ENCODE measurements around the gene RXRA. TPM values are rescaled to one million over a fixed set of nuclear protein-coding genes. Genes with fewer than 3 reads are reported as not detected.

RXRA gene
- total and polyA plus RNA-seq, 10 of the 15 experiments (the other 5 are each of a cell fraction or from before 2014, with no cell fraction given), result 0.89 to 36.8 (median 11.1) TPM

DNA sequence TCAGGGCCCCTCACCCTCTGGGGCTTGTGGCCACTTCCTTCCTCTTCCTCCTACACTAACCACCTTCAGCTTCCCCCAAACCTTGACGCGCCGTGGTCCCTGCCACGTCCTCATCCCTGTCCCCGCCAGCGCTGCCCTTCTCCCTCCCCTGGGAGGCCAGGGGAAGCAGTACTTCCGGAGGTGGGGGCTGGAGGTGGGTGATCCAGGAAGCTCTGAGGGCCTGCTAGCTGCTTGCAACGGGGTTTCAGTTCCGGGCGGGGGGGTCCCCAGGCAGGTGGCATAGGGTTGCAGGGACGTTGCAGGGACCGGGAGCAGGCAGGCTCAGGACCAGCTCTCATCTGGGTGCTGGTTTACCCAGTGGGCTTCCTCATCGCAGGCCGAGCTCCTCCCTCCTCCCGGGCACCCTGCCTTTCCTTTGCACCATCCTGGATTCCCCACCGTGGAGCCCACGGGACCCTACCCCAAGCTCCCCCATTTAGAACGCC lies 70.0 kb downstream of the RXRA start (continued):
- TF ChIP-seq STAT1 (conservative IDR thresholded peaks at IDR 0.05) (no peak), POU2F2 (IDR thresholded peaks at IDR 0.05; ENCODE audit: borderline replicate concordance, low read depth, low read length) (0 out of 3 replicates have a peak, but pooled peaks have one; percentile 4), SUZ12 (IDR thresholded peaks at IDR 0.05; ENCODE audit: unreplicated experiment) (no peak), ZNF207 (IDR thresholded peaks at IDR 0.05; ENCODE audit: borderline replicate concordance) (no peak), MYC (IDR thresholded peaks at IDR 0.05; ENCODE audit: insufficient read depth, insufficient read length, insufficient replicate concordance, low read length, severe bottlenecking) (peak; percentile 15), PML (IDR thresholded peaks at IDR 0.05; ENCODE audit: low read length) (no peak), MYB (IDR thresholded peaks at IDR 0.05; ENCODE audit: borderline replicate concordance, low read depth, low read length) (no peak), RB1 (IDR thresholded peaks at IDR 0.05; ENCODE audit: borderline replicate concordance) (no peak), ASH2L (IDR thresholded peaks at IDR 0.05; ENCODE audit: borderline replicate concordance, low read depth) (no peak), IKZF1 (conservative IDR thresholded peaks at IDR 0.05) (peak; percentile 97), RBBP5 (conservative IDR thresholded peaks at IDR 0.05) (no peak), DPF2 (IDR thresholded peaks at IDR 0.05) (peak; percentile 76; the same call in 1 of the 2 replicates), MTA3 (IDR thresholded peaks at IDR 0.05; ENCODE audit: borderline replicate concordance, low read length) (no peak), ATF7 (IDR thresholded peaks at IDR 0.05; ENCODE audit: low read depth) (peak; percentile 73), MEF2A (IDR thresholded peaks at IDR 0.05; ENCODE audit: insufficient read depth, low read depth, low read length) (0 out of 2 replicates have a peak, but pooled peaks have one; percentile 11), TBL1XR1 (IDR thresholded peaks at IDR 0.05; ENCODE audit: low read depth, low read length) (0 out of 2 replicates have a peak, but pooled peaks have one; percentile 31), CREM (IDR thresholded peaks at IDR 0.05; ENCODE audit: low read depth) (peak; percentile 60), RAD21 (IDR thresholded peaks at IDR 0.05; ENCODE audit: insufficient read depth, low read depth, low read length) (no peak)
- TF ChIP-seq, protein P1, sequence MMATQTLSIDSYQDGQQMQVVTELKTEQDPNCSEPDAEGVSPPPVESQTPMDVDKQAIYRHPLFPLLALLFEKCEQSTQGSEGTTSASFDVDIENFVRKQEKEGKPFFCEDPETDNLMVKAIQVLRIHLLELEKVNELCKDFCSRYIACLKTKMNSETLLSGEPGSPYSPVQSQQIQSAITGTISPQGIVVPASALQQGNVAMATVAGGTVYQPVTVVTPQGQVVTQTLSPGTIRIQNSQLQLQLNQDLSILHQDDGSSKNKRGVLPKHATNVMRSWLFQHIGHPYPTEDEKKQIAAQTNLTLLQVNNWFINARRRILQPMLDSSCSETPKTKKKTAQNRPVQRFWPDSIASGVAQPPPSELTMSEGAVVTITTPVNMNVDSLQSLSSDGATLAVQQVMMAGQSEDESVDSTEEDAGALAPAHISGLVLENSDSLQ (IDR thresholded peaks at IDR 0.05), result no peak
- TF ChIP-seq, protein P2, sequence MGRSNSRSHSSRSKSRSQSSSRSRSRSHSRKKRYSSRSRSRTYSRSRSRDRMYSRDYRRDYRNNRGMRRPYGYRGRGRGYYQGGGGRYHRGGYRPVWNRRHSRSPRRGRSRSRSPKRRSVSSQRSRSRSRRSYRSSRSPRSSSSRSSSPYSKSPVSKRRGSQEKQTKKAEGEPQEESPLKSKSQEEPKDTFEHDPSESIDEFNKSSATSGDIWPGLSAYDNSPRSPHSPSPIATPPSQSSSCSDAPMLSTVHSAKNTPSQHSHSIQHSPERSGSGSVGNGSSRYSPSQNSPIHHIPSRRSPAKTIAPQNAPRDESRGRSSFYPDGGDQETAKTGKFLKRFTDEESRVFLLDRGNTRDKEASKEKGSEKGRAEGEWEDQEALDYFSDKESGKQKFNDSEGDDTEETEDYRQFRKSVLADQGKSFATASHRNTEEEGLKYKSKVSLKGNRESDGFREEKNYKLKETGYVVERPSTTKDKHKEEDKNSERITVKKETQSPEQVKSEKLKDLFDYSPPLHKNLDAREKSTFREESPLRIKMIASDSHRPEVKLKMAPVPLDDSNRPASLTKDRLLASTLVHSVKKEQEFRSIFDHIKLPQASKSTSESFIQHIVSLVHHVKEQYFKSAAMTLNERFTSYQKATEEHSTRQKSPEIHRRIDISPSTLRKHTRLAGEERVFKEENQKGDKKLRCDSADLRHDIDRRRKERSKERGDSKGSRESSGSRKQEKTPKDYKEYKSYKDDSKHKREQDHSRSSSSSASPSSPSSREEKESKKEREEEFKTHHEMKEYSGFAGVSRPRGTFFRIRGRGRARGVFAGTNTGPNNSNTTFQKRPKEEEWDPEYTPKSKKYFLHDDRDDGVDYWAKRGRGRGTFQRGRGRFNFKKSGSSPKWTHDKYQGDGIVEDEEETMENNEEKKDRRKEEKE (IDR thresholded peaks at IDR 0.05), result no peak
- TF ChIP-seq, protein P3, sequence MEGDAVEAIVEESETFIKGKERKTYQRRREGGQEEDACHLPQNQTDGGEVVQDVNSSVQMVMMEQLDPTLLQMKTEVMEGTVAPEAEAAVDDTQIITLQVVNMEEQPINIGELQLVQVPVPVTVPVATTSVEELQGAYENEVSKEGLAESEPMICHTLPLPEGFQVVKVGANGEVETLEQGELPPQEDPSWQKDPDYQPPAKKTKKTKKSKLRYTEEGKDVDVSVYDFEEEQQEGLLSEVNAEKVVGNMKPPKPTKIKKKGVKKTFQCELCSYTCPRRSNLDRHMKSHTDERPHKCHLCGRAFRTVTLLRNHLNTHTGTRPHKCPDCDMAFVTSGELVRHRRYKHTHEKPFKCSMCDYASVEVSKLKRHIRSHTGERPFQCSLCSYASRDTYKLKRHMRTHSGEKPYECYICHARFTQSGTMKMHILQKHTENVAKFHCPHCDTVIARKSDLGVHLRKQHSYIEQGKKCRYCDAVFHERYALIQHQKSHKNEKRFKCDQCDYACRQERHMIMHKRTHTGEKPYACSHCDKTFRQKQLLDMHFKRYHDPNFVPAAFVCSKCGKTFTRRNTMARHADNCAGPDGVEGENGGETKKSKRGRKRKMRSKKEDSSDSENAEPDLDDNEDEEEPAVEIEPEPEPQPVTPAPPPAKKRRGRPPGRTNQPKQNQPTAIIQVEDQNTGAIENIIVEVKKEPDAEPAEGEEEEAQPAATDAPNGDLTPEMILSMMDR (IDR thresholded peaks at IDR 0.05 in 2 of 3, conservative IDR thresholded peaks at IDR 0.05 in 1 of 3; ENCODE audit: control insufficient read depth in 2 of 3, extremely low read depth in 1 of 3, insufficient read depth in 1 of 3, low read depth in 3 of 3, low read length in 3 of 3), result no peak
- TF ChIP-seq, protein P4, sequence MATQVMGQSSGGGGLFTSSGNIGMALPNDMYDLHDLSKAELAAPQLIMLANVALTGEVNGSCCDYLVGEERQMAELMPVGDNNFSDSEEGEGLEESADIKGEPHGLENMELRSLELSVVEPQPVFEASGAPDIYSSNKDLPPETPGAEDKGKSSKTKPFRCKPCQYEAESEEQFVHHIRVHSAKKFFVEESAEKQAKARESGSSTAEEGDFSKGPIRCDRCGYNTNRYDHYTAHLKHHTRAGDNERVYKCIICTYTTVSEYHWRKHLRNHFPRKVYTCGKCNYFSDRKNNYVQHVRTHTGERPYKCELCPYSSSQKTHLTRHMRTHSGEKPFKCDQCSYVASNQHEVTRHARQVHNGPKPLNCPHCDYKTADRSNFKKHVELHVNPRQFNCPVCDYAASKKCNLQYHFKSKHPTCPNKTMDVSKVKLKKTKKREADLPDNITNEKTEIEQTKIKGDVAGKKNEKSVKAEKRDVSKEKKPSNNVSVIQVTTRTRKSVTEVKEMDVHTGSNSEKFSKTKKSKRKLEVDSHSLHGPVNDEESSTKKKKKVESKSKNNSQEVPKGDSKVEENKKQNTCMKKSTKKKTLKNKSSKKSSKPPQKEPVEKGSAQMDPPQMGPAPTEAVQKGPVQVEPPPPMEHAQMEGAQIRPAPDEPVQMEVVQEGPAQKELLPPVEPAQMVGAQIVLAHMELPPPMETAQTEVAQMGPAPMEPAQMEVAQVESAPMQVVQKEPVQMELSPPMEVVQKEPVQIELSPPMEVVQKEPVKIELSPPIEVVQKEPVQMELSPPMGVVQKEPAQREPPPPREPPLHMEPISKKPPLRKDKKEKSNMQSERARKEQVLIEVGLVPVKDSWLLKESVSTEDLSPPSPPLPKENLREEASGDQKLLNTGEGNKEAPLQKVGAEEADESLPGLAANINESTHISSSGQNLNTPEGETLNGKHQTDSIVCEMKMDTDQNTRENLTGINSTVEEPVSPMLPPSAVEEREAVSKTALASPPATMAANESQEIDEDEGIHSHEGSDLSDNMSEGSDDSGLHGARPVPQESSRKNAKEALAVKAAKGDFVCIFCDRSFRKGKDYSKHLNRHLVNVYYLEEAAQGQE (IDR thresholded peaks at IDR 0.05; ENCODE audit: low read depth, low read length), result no peak

Data from GM12878 (cell line).